SK-N-DZ (cell line): ENCODE results near the gene ATRN.

Experiments used
- DNase-seq: peaks from one replicate; pipeline ENCODE4 v3.0.0-alpha.2; 2015; ENCODE audit warnings: low spot score

ATRN gene

GRCh38 chr20:3655131-3655405, 184.2 kb downstream of the ATRN start:
- DNase-seq, result no peak

- no peak for DNase-seq
Observed at GRCh38 chr20:3658019-3658715, 187.3 kb downstream of the ATRN start.

DNA sequence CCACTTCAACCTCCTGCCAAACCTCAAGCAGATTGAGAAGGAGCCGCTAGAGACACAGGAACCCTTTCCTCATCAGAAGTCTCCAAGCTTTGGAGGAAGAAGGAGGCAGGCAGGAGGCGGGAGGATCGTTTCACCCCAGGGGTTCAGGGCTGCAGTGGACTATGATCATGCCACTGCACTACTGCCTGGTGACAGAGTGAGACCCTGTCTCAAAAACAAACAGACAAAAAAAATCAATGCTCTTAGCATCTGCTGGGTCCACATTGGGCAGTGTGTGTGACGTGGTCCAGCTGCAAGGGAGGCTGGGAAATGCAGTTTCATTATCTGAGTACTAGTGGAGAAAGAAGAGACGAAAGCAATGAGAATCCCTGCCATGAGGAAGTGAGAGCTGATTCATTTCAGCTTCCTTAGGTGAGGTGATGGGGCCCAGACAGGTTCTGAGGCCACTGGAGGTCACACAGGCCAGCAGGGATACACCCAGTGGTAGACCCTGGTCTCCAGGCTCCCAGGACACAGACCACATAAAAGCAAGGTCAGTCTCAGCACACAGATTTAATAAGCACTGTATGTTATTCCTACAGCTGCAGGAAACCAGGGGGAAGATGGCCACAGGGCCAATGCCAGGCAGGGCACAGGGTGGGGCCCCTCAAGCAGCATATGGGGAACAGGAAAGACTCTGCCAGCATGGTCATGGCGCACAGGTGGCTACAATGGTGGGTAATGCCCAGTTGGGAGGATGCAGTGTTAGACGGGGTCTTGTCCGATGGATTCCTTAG, 188.1 kb downstream of the ATRN start:
- DNase-seq, result peak; percentile 76

DNA sequence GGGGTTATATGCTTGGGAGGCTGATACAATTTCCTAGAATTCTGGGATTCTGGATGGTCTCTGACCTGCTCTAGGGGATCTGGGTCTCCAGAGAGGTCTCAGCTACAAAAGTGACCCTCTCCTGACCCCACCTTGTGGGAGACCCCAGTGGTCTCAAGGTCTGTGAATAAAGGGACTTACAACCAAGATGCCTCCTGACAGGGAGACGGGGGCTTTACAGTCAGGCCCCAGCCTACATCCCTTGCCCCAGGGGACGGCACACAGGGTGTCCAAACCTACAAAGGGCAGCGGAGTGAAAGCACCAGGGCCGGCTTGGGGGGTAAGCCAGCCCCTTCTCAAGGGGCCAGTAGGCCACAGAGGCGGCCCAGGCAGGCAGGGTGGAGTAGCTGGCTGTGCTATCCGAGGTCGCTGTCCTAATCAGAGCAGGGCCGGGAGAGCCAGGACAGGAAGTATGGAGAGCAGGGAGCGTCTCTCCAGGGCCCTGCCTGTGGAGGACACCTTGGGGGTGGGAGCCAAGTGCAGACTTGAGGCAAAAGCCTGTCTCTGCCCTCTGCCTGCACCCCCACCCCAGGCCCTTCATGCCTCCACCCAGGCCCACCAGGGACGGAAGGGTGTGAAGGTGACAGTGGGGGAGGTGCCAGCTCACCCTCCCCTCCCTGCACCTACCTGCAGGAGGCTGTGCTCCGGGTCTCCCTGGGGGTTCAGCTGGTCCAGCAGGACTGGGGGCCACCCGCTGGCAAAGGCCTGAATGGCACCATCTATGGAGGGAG, 188.9 kb downstream of the ATRN start:
- DNase-seq, result no peak

- DNase-seq, result no peak
Observed at GRCh38 chr20:3660262-3661059, 189.6 kb downstream of the ATRN start.

DNA sequence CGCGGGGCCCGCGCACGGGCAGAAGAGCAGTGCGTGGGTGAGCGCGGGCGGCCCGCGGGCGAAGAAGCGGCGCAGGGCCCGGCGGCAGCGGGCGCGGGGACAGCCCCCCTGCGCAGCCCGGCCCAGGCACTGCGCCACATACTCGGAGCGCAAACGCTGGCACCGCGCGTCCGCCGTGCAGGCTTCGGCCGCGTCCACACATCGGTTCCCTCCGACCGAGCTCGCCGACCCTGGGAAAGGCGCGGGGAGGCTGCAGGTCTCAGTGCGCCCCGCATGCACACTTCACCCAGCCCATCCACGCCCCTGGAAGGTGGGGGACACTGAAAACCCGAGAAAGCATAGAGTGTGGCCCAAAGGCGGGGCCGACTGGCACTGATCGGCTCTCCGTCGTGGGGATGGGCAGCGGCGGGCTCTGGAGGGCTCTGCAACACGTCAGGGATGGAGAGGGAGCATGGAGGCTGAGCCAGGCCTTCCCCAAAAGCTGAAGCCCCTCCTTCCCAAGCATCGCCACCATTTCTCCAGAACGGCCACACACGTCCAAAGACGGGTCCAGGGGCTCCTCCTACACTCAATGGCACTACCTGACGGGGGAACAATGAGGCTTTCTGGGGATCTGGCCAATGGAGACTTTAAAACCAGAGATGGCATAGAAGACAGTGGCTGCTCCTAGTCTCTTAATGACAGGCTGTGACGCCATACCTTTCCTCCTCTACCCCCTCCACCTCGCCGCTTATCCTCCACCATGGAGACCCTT, 190.4 kb downstream of the ATRN start:
- no peak for DNase-seq

DNA sequence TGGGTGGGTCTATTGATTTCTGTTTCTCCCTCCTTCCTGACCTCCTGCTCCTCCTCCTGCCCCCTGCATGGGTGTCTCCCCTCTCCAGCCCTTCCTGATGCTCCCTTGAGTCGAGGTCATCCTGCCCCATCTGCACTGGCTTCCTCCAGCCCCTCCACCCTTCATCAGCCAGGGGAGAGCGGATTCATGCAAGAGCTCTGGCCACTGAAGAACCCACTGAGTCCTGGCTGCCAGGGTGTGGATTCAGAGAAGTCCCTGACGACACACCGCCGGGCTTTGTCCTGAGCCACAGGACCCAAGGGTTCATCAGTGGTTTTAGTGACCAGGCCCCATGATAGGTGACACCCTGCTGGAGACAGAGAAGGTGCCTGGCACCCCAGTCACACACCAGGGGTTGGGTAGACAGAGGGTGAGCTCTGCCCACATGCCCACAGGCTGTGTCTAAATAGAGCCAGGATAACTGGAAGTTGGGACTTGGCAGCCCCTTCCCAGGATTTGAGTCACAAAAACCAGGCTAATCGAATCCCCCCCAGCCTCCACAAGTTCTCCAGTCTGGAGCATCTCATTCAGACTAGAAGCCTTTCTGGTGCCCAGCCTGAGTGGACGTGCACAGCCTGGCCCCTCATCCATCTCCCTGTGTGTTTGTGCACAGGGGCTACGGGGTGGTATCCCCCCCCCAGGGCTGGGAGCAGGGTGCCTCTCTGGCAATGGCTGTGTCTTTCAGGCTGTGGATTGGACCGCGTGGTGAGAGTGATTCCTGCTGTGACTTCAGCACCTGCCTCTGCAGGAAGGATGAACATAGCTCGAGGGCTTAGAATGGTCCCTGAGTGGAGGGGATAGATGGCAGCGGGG, 191.2 kb downstream of the ATRN start:
- DNase-seq, result no peak

GRCh38 chr20:3663031-3663701, 192.3 kb downstream of the ATRN start, which contains the start of gene GFRA4:
GFRA4 (minus strand) TSS chr20:3663399; CDS start chr20:3663399, 0 bp downstream.
- DNase-seq, result no peak

DNA sequence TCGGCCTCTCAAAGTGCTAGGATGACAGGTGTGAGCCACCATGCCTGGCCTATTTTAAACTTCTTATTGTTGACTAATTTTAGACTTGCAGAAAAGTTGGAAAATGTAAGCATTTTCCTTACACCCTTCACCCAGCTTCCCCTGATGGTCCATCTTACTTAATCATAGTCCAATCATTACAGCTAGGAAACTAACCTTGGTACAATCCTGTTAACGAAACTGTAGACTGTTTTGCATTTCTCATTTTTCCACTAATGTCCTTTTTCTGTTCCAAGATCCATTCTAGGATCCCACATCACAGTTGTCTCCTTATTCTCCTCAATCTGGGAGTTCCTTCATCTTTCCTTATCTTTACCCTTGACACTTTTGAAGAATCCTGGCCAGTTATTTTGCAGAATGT, 193.0 kb downstream of the ATRN start:
- no peak for DNase-seq

GRCh38 chr20:3667434-3668037, 196.7 kb downstream of the ATRN start:
- DNase-seq, result no peak

DNA sequence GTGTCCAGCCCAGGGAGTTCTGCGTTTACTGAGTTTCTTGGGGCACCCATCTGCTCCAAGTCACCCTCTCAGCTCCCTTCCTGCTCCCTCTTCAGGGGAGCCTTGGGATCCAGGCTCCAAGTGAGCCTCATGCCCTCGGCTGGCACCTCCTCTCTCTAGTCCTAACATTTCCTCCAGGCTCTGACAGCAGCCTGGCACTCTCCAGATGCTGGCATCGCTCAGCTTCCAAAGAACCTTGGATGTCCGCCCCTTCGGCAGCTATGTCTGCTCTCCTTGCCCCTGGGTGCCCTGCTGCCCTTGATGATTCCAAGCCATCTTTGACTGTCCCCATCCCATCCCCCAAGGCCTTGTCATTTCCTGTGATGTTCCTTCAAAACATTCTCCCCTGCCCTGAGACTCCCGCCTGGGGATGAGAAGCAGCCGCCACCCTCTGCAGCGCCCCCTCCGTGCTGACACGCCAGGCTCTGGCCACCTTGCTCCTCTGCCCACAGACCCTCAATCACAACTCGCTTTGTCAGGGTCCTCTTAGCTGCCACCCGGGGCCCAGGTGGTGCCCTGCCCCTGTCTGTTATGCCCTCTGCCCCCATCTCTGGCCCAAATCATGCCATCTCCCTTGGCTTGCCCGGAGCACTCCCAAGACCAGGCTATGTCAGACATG, 199.0 kb downstream of the ATRN start:
- DNase-seq, result no peak

DNA sequence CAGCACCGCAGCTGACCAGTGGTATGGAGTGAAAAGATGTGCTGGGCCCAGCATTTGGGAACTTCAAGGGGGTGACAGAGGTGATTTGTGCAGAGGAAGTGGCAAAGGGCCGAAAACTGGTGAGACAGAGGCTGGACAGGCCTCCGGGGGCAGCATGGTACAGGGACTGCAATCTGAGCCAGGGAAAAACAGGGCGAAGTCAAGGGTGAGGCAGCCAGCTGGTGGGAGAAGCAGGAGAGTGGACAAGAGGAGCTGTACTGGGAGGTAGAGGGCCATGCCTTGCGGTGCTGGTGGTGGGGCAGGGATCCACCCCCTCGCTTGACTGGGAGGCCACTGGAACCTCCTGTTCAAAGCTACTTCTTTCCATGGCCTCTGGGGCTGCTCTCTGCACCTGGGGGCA, 199.7 kb downstream of the ATRN start:
- DNase-seq, result no peak

DNA sequence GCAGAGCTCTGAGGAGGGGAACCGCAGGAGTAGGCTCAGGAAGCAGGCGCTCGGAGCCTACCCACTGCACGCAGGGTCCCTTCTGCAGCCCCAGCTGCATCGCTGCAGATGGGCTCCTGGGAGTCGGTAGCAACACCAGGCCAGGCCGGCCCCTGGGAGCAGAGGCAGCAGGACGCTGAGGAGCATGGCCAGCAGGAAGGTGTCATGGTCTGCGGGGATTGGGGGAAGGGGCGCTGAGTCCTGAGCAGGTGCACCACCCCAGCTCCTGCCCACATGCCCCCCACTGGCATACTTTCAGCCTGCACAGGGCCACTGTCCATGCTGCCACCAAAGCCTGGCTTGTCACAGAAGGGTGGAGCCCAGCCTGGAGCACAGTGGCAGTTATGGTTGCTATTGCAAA, 200.1 kb downstream of the ATRN start:
- DNase-seq, result no peak

DNA sequence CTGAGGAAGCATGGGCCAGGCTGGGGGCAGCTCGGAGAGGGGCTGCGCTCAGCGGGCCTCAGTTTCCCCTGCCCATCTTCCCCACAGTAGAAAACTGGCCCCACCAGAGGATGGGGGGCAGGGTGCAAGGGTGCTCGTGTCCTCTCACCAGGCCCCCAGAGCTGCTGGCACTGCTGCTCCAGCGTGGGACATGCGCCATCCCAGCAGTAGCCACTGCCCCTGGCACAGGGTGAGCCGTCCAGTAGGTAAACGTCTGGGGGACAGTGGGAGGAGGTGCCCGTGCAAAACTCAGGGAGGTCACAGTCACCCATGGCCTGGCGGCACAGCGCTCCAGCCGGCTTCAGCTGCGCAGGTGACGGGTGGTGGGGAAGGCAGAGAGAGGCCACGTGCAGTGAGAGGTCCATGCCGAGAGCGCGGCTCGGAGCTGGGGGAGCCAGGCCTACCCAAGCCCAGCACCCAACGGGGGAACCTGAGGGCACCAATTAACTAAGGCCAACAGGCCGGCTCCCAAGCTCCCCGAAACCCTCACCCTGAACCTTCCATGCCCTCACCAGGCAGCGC, 201.2 kb downstream of the ATRN start:
- no peak for DNase-seq

GRCh38 chr20:3672547-3673171, 201.8 kb downstream of the ATRN start:
- no peak for DNase-seq

GRCh38 chr20:3673221-3674070, 202.6 kb downstream of the ATRN start:
- no peak for DNase-seq

DNA sequence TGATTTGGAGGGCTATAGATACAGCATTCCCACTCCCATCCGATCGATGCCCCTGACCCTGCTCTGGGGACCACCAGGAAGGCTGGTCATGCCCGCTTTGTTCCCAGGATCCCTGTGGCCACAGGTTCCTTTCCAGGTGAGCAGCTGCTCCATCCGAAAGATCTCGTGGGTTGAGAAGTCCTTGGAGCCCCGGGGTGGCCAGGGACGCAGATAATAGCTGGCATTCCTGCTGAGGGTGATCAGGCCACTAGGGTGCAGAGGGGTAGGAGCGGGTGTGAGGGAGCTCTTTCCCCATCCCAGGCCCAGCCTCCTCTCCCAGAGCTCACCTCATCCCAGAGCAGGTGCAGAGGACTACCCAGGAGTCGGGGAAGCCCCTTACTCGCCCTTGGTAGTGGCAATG, 203.6 kb downstream of the ATRN start:
- no peak for DNase-seq
